B cell (primary cell): ENCODE data around the gene CCL17. TPM values are rescaled to one million over a fixed set of nuclear protein-coding genes. Genes with fewer than 3 reads are reported as not detected.

ENCODE experiments used
- ATAC-seq: fragments of 200-7000 bp; cut with Tn5 transposase; one replicate; pipeline ENCODE4 v1.10.0; 2021; ENCODE audit warnings: low read depth, mild to moderate bottlenecking, moderate number of reproducible peaks, moderate library complexity
- CTCF ChIA-PET: fragments of 350-600 bp; sonication (Branson Sonifier 250); formaldehyde crosslinking; loops from one replicate; lab custom pipeline; 2021; ENCODE audit warnings: antibody characterized with exemption, inconsistent platforms; lab: Charles Lee
- POLR2A ChIA-PET: fragments of 350-600 bp; sonication (Branson Sonifier 250); formaldehyde crosslinking; loops from one replicate; lab custom pipeline; 2021; ENCODE audit warnings: antibody characterized with exemption; lab: Charles Lee
- DNase-seq: peaks from one replicate; pipeline ENCODE4 v3.0.0; 2013
- H2AFZ ChIP-seq: 2 replicates; pipeline ENCODE4 v1.6.1; 2012; ENCODE audit warnings: mild to moderate bottlenecking, low read depth, low read length; ENCODE audit not compliant: insufficient read depth, poor library complexity, severe bottlenecking
- H3K27ac ChIP-seq, 2 donors: 1 replicate in 1 of 2; 2 replicates in 1 of 2; pipeline ENCODE4 v1.5.1; 2012 to 2013; ENCODE audit warnings: low read length in 2 of 2, mild to moderate bottlenecking in 2 of 2, moderate library complexity in 1 of 2
- H3K27me3 ChIP-seq, 4 experiments: fragments of 200-600 bp in 1 of 4; sonication (generic) in 1 of 4; replicated peaks in 1 of 4; 1 replicate in 2 of 4; 2 replicates in 2 of 4; pipeline versions ENCODE4 v1.6.1 to v1.7.0; 2013 to 2016; ENCODE audit warnings: low read length in 3 of 4, mild to moderate bottlenecking in 2 of 4, mixed read lengths in 1 of 4, moderate library complexity in 1 of 4; ENCODE audit not compliant: insufficient read depth in 4 of 4, control insufficient read depth in 3 of 4; ENCODE audit errors: control extremely low read depth in 1 of 4
- H3K36me3 ChIP-seq, 2 experiments: replicated peaks in 1 of 2; 1 replicate in 1 of 2; 2 replicates in 1 of 2; pipeline versions ENCODE4 v1.6.1 to v1.7.1; 2013; ENCODE audit warnings: low read length in 1 of 2; ENCODE audit not compliant: insufficient read depth in 2 of 2, control insufficient read depth in 1 of 2; ENCODE audit errors: control extremely low read depth in 1 of 2, extremely low read depth in 1 of 2
- H3K4me1 ChIP-seq, 2 donors: fragments of 200-600 bp in 1 of 2; sonication (generic) in 1 of 2; 1 replicate in 1 of 2; 2 replicates in 1 of 2; pipeline versions ENCODE4 v1.5.1 to v1.6.1; 2013 to 2017; ENCODE audit warnings: low read length in 2 of 2; ENCODE audit not compliant: control insufficient read depth in 2 of 2, insufficient read depth in 2 of 2
- H3K4me2 ChIP-seq: replicated peaks from 2 replicates; pipeline ENCODE3; 2012; ENCODE audit warnings: mild to moderate bottlenecking, low read depth, low read length; ENCODE audit not compliant: poor library complexity, severe bottlenecking
- H3K4me3 ChIP-seq, 5 experiments: fragments of 200-600 bp in 1 of 5; sonication (generic) in 1 of 5; 1 replicate in 3 of 5; 2 replicates in 2 of 5; pipeline versions ENCODE4 v1.5.1 to v1.7.0; 2011 to 2016; ENCODE audit warnings: low read length in 4 of 5, mild to moderate bottlenecking in 4 of 5, low read depth in 2 of 5, control low read depth in 1 of 5, moderate library complexity in 1 of 5; ENCODE audit not compliant: insufficient read depth in 1 of 5; ENCODE audit errors: control extremely low read depth in 1 of 5, extremely low read depth in 1 of 5
- H3K79me2 ChIP-seq: fragments of 200-600 bp; sonication (generic); one replicate; pipeline ENCODE4 v1.6.0; 2016; ENCODE audit warnings: low read length; ENCODE audit not compliant: control insufficient read depth, insufficient read depth
- H3K9ac ChIP-seq: fragments of 200-600 bp; sonication (generic); 2 replicates; pipeline ENCODE4 v1.6.1; 2017; ENCODE audit warnings: mild to moderate bottlenecking, low read length, moderate library complexity
- H3K9me3 ChIP-seq, 3 donors: one replicate each; pipeline versions ENCODE4 v1.6.1 to v1.7.1; 2013; ENCODE audit warnings: low read length in 2 of 3; ENCODE audit not compliant: control insufficient read depth in 2 of 3, insufficient read depth in 1 of 3; ENCODE audit errors: control extremely low read depth in 1 of 3
- H4K20me1 ChIP-seq: 2 replicates; pipeline ENCODE4 v1.6.0; 2012; ENCODE audit warnings: mild to moderate bottlenecking, low read length; ENCODE audit not compliant: insufficient read depth, control insufficient read depth, poor library complexity, severe bottlenecking
- H3K27ac Mint-ChIP-seq: one replicate; pipeline ENCODE4 v1.8.0; 2021; ENCODE audit warnings: mixed read lengths
- H3K27me3 Mint-ChIP-seq: one replicate; pipeline ENCODE4 v1.8.0; 2021; ENCODE audit warnings: mixed read lengths
- H3K4me1 Mint-ChIP-seq: one replicate; pipeline ENCODE4 v1.8.0; 2021; ENCODE audit warnings: mixed read lengths
- H3K4me3 Mint-ChIP-seq: one replicate; pipeline ENCODE4 v1.8.0; 2021; ENCODE audit warnings: mixed read lengths
- H3K9me3 Mint-ChIP-seq: one replicate; pipeline ENCODE4 v1.8.0; 2022; ENCODE audit warnings: mixed read lengths; ENCODE audit not compliant: insufficient read depth
- CTCF ChIP-seq: fragments of 200-600 bp; IDR thresholded peaks from one replicate; pipeline ENCODE4 v1.8.0; 2022; ENCODE audit warnings: antibody characterized with exemption, mild to moderate bottlenecking
- EZH2 ChIP-seq: IDR thresholded peaks from 2 replicates; pipeline ENCODE4 v1.6.1; 2012; ENCODE audit warnings: borderline replicate concordance, low read depth, mild to moderate bottlenecking, moderate library complexity, low read length; ENCODE audit not compliant: insufficient read depth, poor library complexity, severe bottlenecking
- whole genome bisulfite sequencing: methylation state at CpG from one replicate; pipeline ENCODE4 v1.1.5; 2013; ENCODE audit warnings: missing lambda C conversion rate; ENCODE audit not compliant: insufficient coverage; 5-methylcytosine and 5-hydroxymethylcytosine counted together
- intact Hi-C: fragments of 100-400 bp; cut with micrococcal nuclease; formaldehyde crosslinking; loops from one replicate; pipeline ENCODE4 v1.10.0; 2022
- polyA plus RNA-seq: library from polyadenylated mRNA; depleted of rRNA; stranded (reverse); fragments of >200 nt; gene quantifications from 2 replicates; pipeline ENCODE4 v1.2.3, GENCODE V29; 2012
- total RNA-seq, 2 donors: library from RNA; stranded (reverse); fragments of 120-200 nt in 1 of 2; gene quantifications; 1 replicate in 1 of 2; 2 replicates in 1 of 2; pipeline versions ENCODE4 v1.2.3 to v1.2.4, GENCODE V29; 2013 to 2022

CCL17 gene
- total and polyA plus RNA-seq, 2 donors (not counting 1 experiment from before 2014, with no cell fraction given), result not detected

- peaks cover 1 to 13% of the 10 kb centered on the region in 2 experiments for H3K36me3 ChIP-seq
- H4K20me1 ChIP-seq, result no peaks in the 10 kb centered on the region
- H3K79me2 ChIP-seq, result peaks cover 72% of the 10 kb centered on the region
- H3K27ac ChIP-seq, result no peak overlapping the region
- Mint-ChIP-seq H3K4me3 (no peak overlapping the region), H3K4me1 (peaks cover 28% of the 10 kb centered on the region), H3K9me3 (peaks cover 6% of the 10 kb centered on the region), H3K27ac (no peak overlapping the region), H3K27me3 (no peaks in the 10 kb centered on the region)
- no peak for DNase-seq
- no peak overlapping the region for H2AFZ ChIP-seq
- no peak for ATAC-seq
- peaks cover 4 to 13% (median 11%) of the 10 kb centered on the region in 3 donors for H3K9me3 ChIP-seq
- intact Hi-C loops, result no loop called here
- no peak overlapping the region for H3K4me2 ChIP-seq
- ChIA-PET CTCF (interaction anchor here (1.1 to 1.2 kb wide), 2 partner anchors 16 to 28 kb away, joined by 3 to 4 read pairs; no protein-coding TSS in a partner anchor), POLR2A (no interaction called here)
- 100% methylated on average over 3 of the region's 3 CpGs for WGBS
- TF ChIP-seq EZH2 (no peak), CTCF (no peak)
- no peak overlapping the region for H3K9ac ChIP-seq
- H3K4me1 ChIP-seq, result peaks cover 16% of the 10 kb centered on the region in 2 donors
- no peak overlapping the region for H3K4me3 ChIP-seq
- no peaks in the 10 kb centered on the region for H3K27me3 ChIP-seq
These were observed 40.1 kb downstream of the CCL17 start for GRCh38 chr16:57444711-57445110.

GRCh38 chr16:57445510-57445909 is 40.9 kb downstream of the CCL17 start:
- no peak for TF ChIP-seq EZH2
- TF ChIP-seq CTCF, result no peak

More at GRCh38 chr16:57445510-57445909, 40.9 kb downstream of the CCL17 start:
- no peak overlapping the region for H3K4me2 ChIP-seq
- POLR2A ChIA-PET, result no interaction called here
- intact Hi-C loops, result no loop called here
- H3K27me3 ChIP-seq, result no peaks in the 10 kb centered on the region
- no peak for ATAC-seq
- no peak overlapping the region for H3K27ac ChIP-seq
- no peak overlapping the region for H3K27ac Mint-ChIP-seq
- no peak overlapping the region for H2AFZ ChIP-seq
- H3K36me3 ChIP-seq, result peaks cover 1 to 7% of the 10 kb centered on the region in 2 experiments
- no peaks in the 10 kb centered on the region for H3K27me3 Mint-ChIP-seq
- H3K9ac ChIP-seq, result no peak overlapping the region
- H3K4me3 Mint-ChIP-seq, result peak overlapping the region; percentile 50
- peaks cover 16% of the 10 kb centered on the region in 2 donors for H3K4me1 ChIP-seq
- no peaks in the 10 kb centered on the region for H4K20me1 ChIP-seq
- no peak for DNase-seq
- peaks cover 2% of the 10 kb centered on the region for H3K9me3 Mint-ChIP-seq
- no CpG with 5 or more reads among the region's 2 CpGs for WGBS
- no peak overlapping the region for H3K4me3 ChIP-seq
- peaks cover 28% of the 10 kb centered on the region for H3K4me1 Mint-ChIP-seq
- H3K9me3 ChIP-seq, result peaks cover 3 to 7% (median 4%) of the 10 kb centered on the region in 3 donors
- CTCF ChIA-PET, result interaction anchor here (2.0 to 2.8 kb wide), 3 partner anchors 29 to 145 kb away, joined by 6 to 14 read pairs (median 14); no protein-coding TSS in a partner anchor
- peaks cover 72% of the 10 kb centered on the region for H3K79me2 ChIP-seq
